HPDE6-E6E7 (cell line): ENCODE results near the gene SPECC1.
A peak's percentile ranks its signal among the peaks of the same experiment; 100 is the strongest.
"Not testable (repeated sequence)": the region's sequence is repeated elsewhere in the genome, so short reads cannot be mapped to it uniquely, and the experiment has no call there.

Experiments used
- DNase-seq: peaks from one replicate; pipeline ENCODE4 v3.0.0; 2011; ENCODE audit warnings: missing footprints; ENCODE audit errors: extremely low spot score

SPECC1 gene

GRCh38 chr17:20094777-20095176 lies 85.6 kb downstream of the SPECC1 start:
- DNase-seq: no peak

- DNase-seq: peak; percentile 17
Observed at GRCh38 chr17:20095336-20096080, 86.3 kb downstream of the SPECC1 start.

- no peak for DNase-seq
Observed at GRCh38 chr17:20096430-20096829, 87.3 kb downstream of the SPECC1 start.

GRCh38 chr17:20097330-20097729 lies 88.2 kb downstream of the SPECC1 start:
- no peak for DNase-seq

- DNase-seq: no peak
Observed at GRCh38 chr17:20098314-20098713, 89.2 kb downstream of the SPECC1 start.

GRCh38 chr17:20100806-20101205 lies 91.6 kb downstream of the SPECC1 start:
- not testable (repeated sequence) for DNase-seq

- DNase-seq: no peak
Observed at GRCh38 chr17:20103454-20104446, 94.6 kb downstream of the SPECC1 start.

- no peak for DNase-seq
Observed at GRCh38 chr17:20105539-20106280, 96.6 kb downstream of the SPECC1 start.

- DNase-seq: not testable (repeated sequence)
Observed at GRCh38 chr17:20106446-20106845, 97.3 kb downstream of the SPECC1 start.

- no peak for DNase-seq
Observed at GRCh38 chr17:20109076-20109475, 99.9 kb downstream of the SPECC1 start.

- DNase-seq: no peak
Observed at GRCh38 chr17:20111538-20111937, 102.4 kb downstream of the SPECC1 start.

GRCh38 chr17:20114466-20114865 lies 105.3 kb downstream of the SPECC1 start:
- no peak for DNase-seq

- DNase-seq: no peak
Observed at GRCh38 chr17:20116683-20117309, 107.6 kb downstream of the SPECC1 start.

- no peak for DNase-seq
Observed at GRCh38 chr17:20118280-20118679, 109.1 kb downstream of the SPECC1 start.

GRCh38 chr17:20120836-20121235 lies 111.7 kb downstream of the SPECC1 start:
- no peak for DNase-seq

- peak; percentile 49 for DNase-seq
Observed at GRCh38 chr17:20121359-20122253, 112.4 kb downstream of the SPECC1 start.

GRCh38 chr17:20122254-20122879 lies 113.2 kb downstream of the SPECC1 start:
- DNase-seq: no peak

- DNase-seq: no peak
Observed at GRCh38 chr17:20123209-20123608, 114.0 kb downstream of the SPECC1 start.

- no peak for DNase-seq
Observed at GRCh38 chr17:20125724-20126123, 116.6 kb downstream of the SPECC1 start.
